ENCODE measurements around the gene FAM186B.

Gene FAM186B

DNA sequence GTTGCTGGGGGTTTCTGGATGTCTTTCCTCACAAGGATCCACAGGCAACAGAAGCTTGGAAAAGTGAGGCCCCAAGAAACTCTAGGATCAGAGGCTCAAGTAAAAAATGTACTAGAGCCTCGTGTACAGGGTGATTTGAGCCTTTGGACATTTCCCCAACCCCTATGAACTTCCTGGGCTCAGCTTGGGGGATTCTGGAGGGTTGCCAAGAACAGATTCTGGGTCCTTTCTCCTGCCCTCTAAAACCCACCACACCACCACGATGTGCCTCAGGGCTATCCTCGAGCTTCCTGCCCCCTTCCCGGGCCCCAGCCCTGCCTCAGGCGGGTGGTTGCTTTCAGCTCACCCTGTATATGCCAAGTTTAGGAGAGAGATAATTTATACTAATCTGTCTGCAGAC, 583 bp downstream of the FAM186B start:
- no peaks in the 10 kb centered on the region for H3K9me3 ChIP-seq
- DNase-seq = no peak
- TF ChIP-seq, protein P1, sequence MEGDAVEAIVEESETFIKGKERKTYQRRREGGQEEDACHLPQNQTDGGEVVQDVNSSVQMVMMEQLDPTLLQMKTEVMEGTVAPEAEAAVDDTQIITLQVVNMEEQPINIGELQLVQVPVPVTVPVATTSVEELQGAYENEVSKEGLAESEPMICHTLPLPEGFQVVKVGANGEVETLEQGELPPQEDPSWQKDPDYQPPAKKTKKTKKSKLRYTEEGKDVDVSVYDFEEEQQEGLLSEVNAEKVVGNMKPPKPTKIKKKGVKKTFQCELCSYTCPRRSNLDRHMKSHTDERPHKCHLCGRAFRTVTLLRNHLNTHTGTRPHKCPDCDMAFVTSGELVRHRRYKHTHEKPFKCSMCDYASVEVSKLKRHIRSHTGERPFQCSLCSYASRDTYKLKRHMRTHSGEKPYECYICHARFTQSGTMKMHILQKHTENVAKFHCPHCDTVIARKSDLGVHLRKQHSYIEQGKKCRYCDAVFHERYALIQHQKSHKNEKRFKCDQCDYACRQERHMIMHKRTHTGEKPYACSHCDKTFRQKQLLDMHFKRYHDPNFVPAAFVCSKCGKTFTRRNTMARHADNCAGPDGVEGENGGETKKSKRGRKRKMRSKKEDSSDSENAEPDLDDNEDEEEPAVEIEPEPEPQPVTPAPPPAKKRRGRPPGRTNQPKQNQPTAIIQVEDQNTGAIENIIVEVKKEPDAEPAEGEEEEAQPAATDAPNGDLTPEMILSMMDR (IDR thresholded peaks at IDR 0.05; ENCODE audit: low read depth, low read length) = no peak
- no peaks in the 10 kb centered on the region for H3K27me3 ChIP-seq
- H3K4me3 ChIP-seq (ENCODE audit: low read depth, low read length) = no peak overlapping the region
- H3K36me3 ChIP-seq = no peaks in the 10 kb centered on the region
- no peaks in the 10 kb centered on the region for H3K4me1 ChIP-seq

DNA sequence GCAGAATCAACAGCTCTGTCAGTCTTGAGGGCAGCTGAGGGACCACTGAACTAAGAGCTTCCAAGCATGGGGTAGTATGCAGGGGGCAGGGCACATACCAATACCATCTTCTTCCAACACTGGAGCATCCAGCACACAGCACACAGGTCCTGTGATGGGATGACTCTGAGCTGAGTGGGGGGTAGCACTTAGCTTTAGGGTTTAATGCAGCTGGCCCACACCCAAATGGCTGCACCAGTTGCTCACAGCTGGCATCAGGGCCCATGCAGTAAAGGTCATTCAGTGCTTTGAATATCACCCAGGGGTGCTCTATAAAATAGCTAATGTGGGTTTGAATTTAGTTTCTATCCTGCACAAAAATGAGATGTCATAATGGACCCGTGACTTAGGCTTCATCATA, 1.7 kb downstream of the FAM186B start:
- Histone ChIP-seq H3K9me3 (no peaks in the 10 kb centered on the region), H3K36me3 (no peaks in the 10 kb centered on the region), H3K4me1 (no peaks in the 10 kb centered on the region), H3K4me3 (ENCODE audit: low read depth, low read length) (no peak overlapping the region), H3K27me3 (no peaks in the 10 kb centered on the region)
- DNase-seq = no peak
- TF ChIP-seq, protein P1 (IDR thresholded peaks at IDR 0.05; ENCODE audit: low read depth, low read length) = no peak

DNA sequence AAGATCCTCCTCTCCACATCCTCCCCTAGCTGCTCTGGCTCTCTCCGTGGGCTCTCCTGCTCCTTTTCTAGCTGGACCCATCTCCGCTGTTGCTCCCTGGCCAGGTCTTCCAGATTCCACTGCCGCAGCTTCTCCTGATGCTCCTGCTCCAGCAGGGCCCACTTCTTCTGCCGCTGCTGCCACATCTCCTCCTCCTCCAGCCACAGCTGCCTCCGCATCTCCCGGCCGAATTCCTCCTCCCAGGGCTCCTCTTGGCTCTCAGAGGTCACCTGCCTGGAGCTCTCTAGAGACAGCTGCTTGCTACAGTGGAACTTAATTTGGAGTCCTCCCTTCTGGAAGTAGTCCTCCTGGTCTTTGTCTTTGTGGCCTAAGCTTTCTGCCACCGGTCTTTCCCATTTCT, 5.5 kb downstream of the FAM186B start:
- no peaks in the 10 kb centered on the region for H3K27me3 ChIP-seq
- no peaks in the 10 kb centered on the region for H3K36me3 ChIP-seq
- H3K4me1 ChIP-seq = no peaks in the 10 kb centered on the region
- TF ChIP-seq, protein P1 (IDR thresholded peaks at IDR 0.05; ENCODE audit: low read depth, low read length) = no peak
- no peaks in the 10 kb centered on the region for H3K9me3 ChIP-seq
- no peak for DNase-seq
- no peak overlapping the region for H3K4me3 ChIP-seq (ENCODE audit: low read depth, low read length)

DNA sequence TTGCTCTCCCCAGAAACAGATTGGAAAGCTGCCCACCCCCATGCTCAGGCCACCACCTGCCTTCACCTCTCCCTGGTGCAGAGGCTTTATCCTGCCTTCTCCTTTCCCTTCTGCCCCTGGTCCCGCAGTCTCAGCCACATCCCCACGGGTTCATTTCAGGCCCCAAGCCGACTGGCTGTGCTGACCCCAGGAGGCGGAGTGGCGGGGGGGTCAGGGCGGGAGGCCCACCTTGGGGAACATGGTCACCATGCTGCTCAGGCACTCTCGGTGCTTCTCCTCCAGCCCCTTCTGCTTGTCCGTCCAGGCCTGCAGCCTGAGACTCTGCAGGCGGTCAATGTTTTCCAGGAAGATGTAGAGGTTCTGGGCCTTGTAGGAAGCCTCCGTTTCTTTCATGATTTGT, 6.9 kb downstream of the FAM186B start:
- DNase-seq = no peak
- Histone ChIP-seq H3K4me1 (no peaks in the 10 kb centered on the region), H3K4me3 (ENCODE audit: low read depth, low read length) (no peak overlapping the region), H3K9me3 (no peaks in the 10 kb centered on the region), H3K27me3 (no peaks in the 10 kb centered on the region), H3K36me3 (no peaks in the 10 kb centered on the region)
- TF ChIP-seq, protein P1 (IDR thresholded peaks at IDR 0.05; ENCODE audit: low read depth, low read length) = no peak

DNA sequence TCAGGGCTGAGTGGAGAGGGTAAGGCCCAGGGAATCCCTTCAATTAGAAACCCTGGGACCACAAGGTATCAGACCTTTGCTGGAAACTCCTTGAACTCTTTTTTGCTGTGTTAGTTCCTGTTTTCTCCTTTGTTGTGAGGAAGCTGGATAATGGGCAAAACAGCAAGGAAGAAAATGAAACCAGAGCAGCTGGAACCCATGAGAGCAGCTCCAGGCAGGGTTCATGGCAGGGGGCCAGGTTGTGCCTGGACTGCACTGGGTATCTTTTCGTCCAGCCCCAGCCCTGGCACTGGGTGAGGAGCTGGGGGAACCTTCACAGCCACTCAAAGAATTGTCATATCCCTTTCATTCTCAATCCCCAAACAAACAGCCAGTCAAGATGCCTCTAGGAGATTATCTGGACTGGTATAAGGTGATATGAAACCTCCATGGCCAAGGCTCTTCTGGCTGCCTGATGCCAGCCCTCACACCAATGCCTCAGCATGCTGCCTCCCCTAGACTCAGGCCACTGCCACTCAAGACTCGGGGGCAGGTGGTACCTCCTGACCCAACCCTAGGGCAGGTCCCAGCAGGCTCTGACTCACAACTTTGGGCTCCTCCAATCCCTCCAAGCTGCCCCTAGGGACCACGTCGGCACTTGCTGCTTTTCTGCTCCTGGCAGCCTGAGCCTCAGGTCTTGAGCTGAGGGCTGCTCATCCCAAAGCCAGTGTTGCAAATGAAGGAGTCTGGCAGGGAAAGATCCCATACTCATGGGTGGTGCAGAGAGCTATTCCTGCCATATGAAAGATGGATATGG, 16.5 kb downstream of the FAM186B start:
- DNase-seq = peak; percentile 46
- H3K27me3 ChIP-seq = no peaks in the 10 kb centered on the region
- peaks cover 5% of the 10 kb centered on the region; the same call in 1 of the 2 replicates for H3K4me1 ChIP-seq
- H3K36me3 ChIP-seq = peaks cover 4% of the 10 kb centered on the region
- no peaks in the 10 kb centered on the region for H3K9me3 ChIP-seq
- TF ChIP-seq, protein P1 (IDR thresholded peaks at IDR 0.05; ENCODE audit: low read depth, low read length) = no peak
- H3K4me3 ChIP-seq (ENCODE audit: low read depth, low read length) = no peak overlapping the region

DNA sequence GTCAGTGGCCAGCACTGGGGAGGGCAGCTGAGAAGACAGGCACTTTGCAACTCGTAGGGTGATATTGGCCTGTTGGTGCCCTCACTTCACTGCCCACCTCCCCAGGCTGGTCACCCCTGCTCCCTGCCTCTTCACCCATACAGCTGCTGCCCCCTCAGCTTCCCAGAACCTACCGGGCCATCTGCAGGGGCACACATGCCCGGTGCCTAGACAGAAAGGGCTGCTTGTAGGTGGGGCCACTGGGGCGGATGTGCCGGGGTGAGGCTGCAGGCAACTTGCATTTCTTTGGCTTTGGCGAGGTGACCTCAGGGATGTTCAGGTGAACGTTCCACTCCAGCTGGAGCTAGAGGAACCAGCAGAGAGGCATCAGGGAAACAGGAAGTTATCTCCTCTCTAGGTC, 17.2 kb downstream of the FAM186B start:
- Histone ChIP-seq H3K36me3 (peaks cover 9% of the 10 kb centered on the region), H3K4me3 (ENCODE audit: low read depth, low read length) (no peak overlapping the region), H3K27me3 (no peaks in the 10 kb centered on the region), H3K4me1 (peaks cover 5% of the 10 kb centered on the region), H3K9me3 (no peaks in the 10 kb centered on the region)
- DNase-seq = no peak
- TF ChIP-seq, protein P1 (IDR thresholded peaks at IDR 0.05; ENCODE audit: low read depth, low read length) = no peak

All from BE2C (cell line).